Peyer's patch (tissue), 4 donors: ENCODE results near the gene ST6GAL2.

Source experiments
- POLR2A ChIP-seq, 2 donors: fragments of 450-650 bp; IDR thresholded peaks; one replicate each; pipeline ENCODE4 v1.5.1; 2017; ENCODE audit warnings: antibody characterized with exemption in 2 of 2, mild to moderate bottlenecking in 2 of 2, moderate library complexity in 2 of 2
- TF ChIP-seq, protein P1 (sequence below), 6 experiments: fragments of 450-650 bp in 4 of 6; fragments of 200-600 bp in 2 of 6; sonication (generic) in 1 of 6; IDR thresholded peaks; one replicate each; pipeline ENCODE4 v1.5.1; 2017 to 2019; ENCODE audit warnings: antibody characterized with exemption in 6 of 6, mild to moderate bottlenecking in 3 of 6, moderate library complexity in 1 of 6

GRCh38 chr2:106792671-106793070, 93.3 kb downstream of the ST6GAL2 start:
- TF ChIP-seq, protein P1, sequence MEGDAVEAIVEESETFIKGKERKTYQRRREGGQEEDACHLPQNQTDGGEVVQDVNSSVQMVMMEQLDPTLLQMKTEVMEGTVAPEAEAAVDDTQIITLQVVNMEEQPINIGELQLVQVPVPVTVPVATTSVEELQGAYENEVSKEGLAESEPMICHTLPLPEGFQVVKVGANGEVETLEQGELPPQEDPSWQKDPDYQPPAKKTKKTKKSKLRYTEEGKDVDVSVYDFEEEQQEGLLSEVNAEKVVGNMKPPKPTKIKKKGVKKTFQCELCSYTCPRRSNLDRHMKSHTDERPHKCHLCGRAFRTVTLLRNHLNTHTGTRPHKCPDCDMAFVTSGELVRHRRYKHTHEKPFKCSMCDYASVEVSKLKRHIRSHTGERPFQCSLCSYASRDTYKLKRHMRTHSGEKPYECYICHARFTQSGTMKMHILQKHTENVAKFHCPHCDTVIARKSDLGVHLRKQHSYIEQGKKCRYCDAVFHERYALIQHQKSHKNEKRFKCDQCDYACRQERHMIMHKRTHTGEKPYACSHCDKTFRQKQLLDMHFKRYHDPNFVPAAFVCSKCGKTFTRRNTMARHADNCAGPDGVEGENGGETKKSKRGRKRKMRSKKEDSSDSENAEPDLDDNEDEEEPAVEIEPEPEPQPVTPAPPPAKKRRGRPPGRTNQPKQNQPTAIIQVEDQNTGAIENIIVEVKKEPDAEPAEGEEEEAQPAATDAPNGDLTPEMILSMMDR (IDR thresholded peaks at IDR 0.05) = no peak
- no peak for TF ChIP-seq POLR2A (IDR thresholded peaks at IDR 0.05)
